ENCODE results near the gene ZNF518B. TPM values are rescaled to one million over a fixed set of nuclear protein-coding genes. Genes with fewer than 3 reads are reported as not detected.

Gene ZNF518B
- total and polyA plus RNA-seq, 2 donors (not counting 1 experiment from before 2014, with no cell fraction given) = 12.4 to 20.0 TPM

GRCh38 chr4:10413177-10413576, 44.0 kb downstream of the ZNF518B start:
- no peaks in the 10 kb centered on the region for H3K79me2 ChIP-seq (ENCODE audit: control insufficient read depth, insufficient read depth, low read length)
- no peak overlapping the region for H3K9ac ChIP-seq (ENCODE audit: insufficient read depth, low read length)
- H4K20me1 ChIP-seq (ENCODE audit: control insufficient read depth, extremely low read depth, insufficient read depth, low read length) = no peaks in the 10 kb centered on the region
- no peak overlapping the region for H3K4me2 ChIP-seq (ENCODE audit: extremely low read depth, insufficient read depth, low read length)
- no peaks in the 10 kb centered on the region for H3K36me3 ChIP-seq (ENCODE audit: control insufficient read depth, insufficient read depth, low read length)
- DNase-seq (ENCODE audit: low read depth in 2 of 2) = no peak
- no peak overlapping the region for H3K27ac ChIP-seq (ENCODE audit: insufficient read depth, low read length)
- no peak overlapping the region for H2AFZ ChIP-seq (ENCODE audit: low read length)
- H3K9me3 ChIP-seq (ENCODE audit: control insufficient read depth, insufficient read depth, low read depth, low read length) = no peaks in the 10 kb centered on the region
- no peak overlapping the region for H3K4me3 ChIP-seq (replicated peaks in 1 of 4; ENCODE audit: control extremely low read depth in 1 of 4, insufficient read depth in 1 of 4, low read depth in 3 of 4, low read length in 4 of 4)
- H3K27me3 ChIP-seq (ENCODE audit: control insufficient read depth, insufficient read depth, low read length) = no peaks in the 10 kb centered on the region
- no peak for TF ChIP-seq EZH2 (IDR thresholded peaks at IDR 0.05; ENCODE audit: low read length, missing control alignments)
- TF ChIP-seq, protein P1, sequence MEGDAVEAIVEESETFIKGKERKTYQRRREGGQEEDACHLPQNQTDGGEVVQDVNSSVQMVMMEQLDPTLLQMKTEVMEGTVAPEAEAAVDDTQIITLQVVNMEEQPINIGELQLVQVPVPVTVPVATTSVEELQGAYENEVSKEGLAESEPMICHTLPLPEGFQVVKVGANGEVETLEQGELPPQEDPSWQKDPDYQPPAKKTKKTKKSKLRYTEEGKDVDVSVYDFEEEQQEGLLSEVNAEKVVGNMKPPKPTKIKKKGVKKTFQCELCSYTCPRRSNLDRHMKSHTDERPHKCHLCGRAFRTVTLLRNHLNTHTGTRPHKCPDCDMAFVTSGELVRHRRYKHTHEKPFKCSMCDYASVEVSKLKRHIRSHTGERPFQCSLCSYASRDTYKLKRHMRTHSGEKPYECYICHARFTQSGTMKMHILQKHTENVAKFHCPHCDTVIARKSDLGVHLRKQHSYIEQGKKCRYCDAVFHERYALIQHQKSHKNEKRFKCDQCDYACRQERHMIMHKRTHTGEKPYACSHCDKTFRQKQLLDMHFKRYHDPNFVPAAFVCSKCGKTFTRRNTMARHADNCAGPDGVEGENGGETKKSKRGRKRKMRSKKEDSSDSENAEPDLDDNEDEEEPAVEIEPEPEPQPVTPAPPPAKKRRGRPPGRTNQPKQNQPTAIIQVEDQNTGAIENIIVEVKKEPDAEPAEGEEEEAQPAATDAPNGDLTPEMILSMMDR (conservative IDR thresholded peaks at IDR 0.05 in 1 of 2, IDR thresholded peaks at IDR 0.05 in 1 of 2; ENCODE audit: low read depth in 1 of 2, low read length in 2 of 2) = no peak
- H3K4me1 ChIP-seq (ENCODE audit: control insufficient read depth, extremely low read depth, insufficient read depth, low read length) = no peaks in the 10 kb centered on the region

DNA sequence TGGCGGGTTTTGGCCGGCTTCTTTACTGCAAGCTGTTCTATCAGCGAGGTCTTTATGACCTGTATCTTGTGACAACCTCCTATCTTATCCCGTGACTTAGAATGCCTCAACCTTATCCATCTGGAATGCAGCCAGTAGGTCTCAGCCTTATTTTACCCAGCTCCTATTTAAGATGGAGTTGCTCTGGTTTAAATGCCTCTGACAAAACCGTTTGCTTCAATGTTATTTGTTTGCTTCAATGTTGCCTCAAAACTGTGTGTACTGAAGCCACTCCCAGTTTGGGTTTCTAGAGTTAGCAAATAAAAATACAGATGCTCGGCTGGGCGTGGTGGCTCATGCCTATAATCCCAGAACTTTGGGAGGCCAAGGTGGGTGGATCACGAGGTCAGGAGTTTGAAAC, 51.6 kb downstream of the ZNF518B start:
- Histone ChIP-seq H4K20me1 (ENCODE audit: control insufficient read depth, extremely low read depth, insufficient read depth, low read length) (no peaks in the 10 kb centered on the region), H3K9me3 (ENCODE audit: control insufficient read depth, insufficient read depth, low read depth, low read length) (no peaks in the 10 kb centered on the region), H2AFZ (ENCODE audit: low read length) (no peak overlapping the region), H3K4me3 (replicated peaks in 1 of 4; ENCODE audit: control extremely low read depth in 1 of 4, insufficient read depth in 1 of 4, low read depth in 3 of 4, low read length in 4 of 4) (no peak overlapping the region), H3K27ac (ENCODE audit: insufficient read depth, low read length) (no peak overlapping the region), H3K79me2 (ENCODE audit: control insufficient read depth, insufficient read depth, low read length) (no peaks in the 10 kb centered on the region), H3K9ac (ENCODE audit: insufficient read depth, low read length) (no peak overlapping the region), H3K4me1 (ENCODE audit: control insufficient read depth, extremely low read depth, insufficient read depth, low read length) (no peaks in the 10 kb centered on the region), H3K4me2 (ENCODE audit: extremely low read depth, insufficient read depth, low read length) (no peak overlapping the region), H3K36me3 (ENCODE audit: control insufficient read depth, insufficient read depth, low read length) (no peaks in the 10 kb centered on the region), H3K27me3 (ENCODE audit: control insufficient read depth, insufficient read depth, low read length) (no peaks in the 10 kb centered on the region)
- TF ChIP-seq, protein P1 (conservative IDR thresholded peaks at IDR 0.05 in 1 of 2, IDR thresholded peaks at IDR 0.05 in 1 of 2; ENCODE audit: low read depth in 1 of 2, low read length in 2 of 2) = no peak
- no peak for TF ChIP-seq EZH2 (IDR thresholded peaks at IDR 0.05; ENCODE audit: low read length, missing control alignments)
- no peak for DNase-seq (ENCODE audit: low read depth in 2 of 2)

DNA sequence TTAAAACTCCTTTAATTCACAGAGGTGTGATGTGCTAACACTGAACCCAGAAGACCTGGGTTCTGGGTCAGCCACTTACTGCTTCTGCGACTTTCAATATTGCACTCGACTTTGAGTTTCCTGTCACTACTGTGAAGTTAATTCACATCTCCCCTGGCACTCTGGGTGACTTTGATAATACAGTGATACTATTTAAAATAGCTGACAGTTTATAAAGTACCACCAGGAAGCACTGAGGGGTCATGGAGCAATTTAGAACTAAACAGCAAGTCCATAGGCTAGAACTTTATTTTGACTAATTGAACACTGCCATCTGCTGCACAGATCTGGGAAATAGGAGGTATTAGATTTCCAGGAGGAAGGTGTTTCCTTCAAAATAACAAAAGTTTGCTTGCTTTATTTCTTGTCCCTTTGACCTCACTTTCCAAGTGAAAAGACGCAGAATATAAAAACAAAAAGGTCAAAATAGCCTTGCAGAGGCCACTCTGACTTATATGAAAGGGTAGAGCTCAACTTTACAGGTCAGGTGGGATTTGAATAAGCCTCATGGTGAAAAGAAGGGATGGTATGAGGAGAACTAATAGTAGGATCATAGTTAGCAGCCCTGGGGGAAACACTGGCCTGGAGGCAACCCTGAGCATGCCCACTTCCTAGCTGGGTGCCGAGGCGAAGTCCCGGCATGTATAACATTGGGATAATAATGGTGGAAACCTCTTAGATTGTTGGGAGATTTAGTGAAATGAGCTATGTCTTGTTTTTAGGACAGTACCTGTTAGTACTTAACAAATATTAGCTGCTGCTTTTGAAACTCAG, 53.4 kb downstream of the ZNF518B start:
- TF ChIP-seq EZH2 (IDR thresholded peaks at IDR 0.05; ENCODE audit: low read length, missing control alignments) = no peak
- TF ChIP-seq, protein P1 (conservative IDR thresholded peaks at IDR 0.05 in 1 of 2, IDR thresholded peaks at IDR 0.05 in 1 of 2; ENCODE audit: low read depth in 1 of 2, low read length in 2 of 2) = peak; percentile 42 to 45
- H4K20me1 ChIP-seq (ENCODE audit: control insufficient read depth, extremely low read depth, insufficient read depth, low read length) = no peaks in the 10 kb centered on the region
- no peak overlapping the region for H3K27ac ChIP-seq (ENCODE audit: insufficient read depth, low read length)
- no peak overlapping the region for H3K4me3 ChIP-seq (replicated peaks in 1 of 4; ENCODE audit: control extremely low read depth in 1 of 4, insufficient read depth in 1 of 4, low read depth in 3 of 4, low read length in 4 of 4)
- H2AFZ ChIP-seq (ENCODE audit: low read length) = no peak overlapping the region
- no peak overlapping the region for H3K4me2 ChIP-seq (ENCODE audit: extremely low read depth, insufficient read depth, low read length)
- H3K36me3 ChIP-seq (ENCODE audit: control insufficient read depth, insufficient read depth, low read length) = no peaks in the 10 kb centered on the region
- no peaks in the 10 kb centered on the region for H3K79me2 ChIP-seq (ENCODE audit: control insufficient read depth, insufficient read depth, low read length)
- no peak overlapping the region for H3K9ac ChIP-seq (ENCODE audit: insufficient read depth, low read length)
- no peaks in the 10 kb centered on the region for H3K9me3 ChIP-seq (ENCODE audit: control insufficient read depth, insufficient read depth, low read depth, low read length)
- no peaks in the 10 kb centered on the region for H3K27me3 ChIP-seq (ENCODE audit: control insufficient read depth, insufficient read depth, low read length)
- no peaks in the 10 kb centered on the region for H3K4me1 ChIP-seq (ENCODE audit: control insufficient read depth, extremely low read depth, insufficient read depth, low read length)
- DNase-seq (ENCODE audit: low read depth in 2 of 2) = peak; percentile 15 to 48

Data from fibroblast of lung (primary cell).